RWPE1 (cell line): Measurements from ENCODE around the gene NLRC3.
A peak's percentile ranks its signal among the peaks of the same experiment; 100 is the strongest.
"Not testable (repeated sequence)": the region's sequence is repeated elsewhere in the genome, so short reads cannot be mapped to it uniquely, and the experiment has no call there.

Source experiments
- CTCF ChIA-PET: fragments of 350-600 bp; sonication (Branson Sonifier 250); formaldehyde crosslinking; extraction: SDS; loops from one replicate; lab custom pipeline; 2021; lab: Yijun Ruan, JAX
- POLR2A ChIA-PET: fragments of 400-600 bp; formaldehyde crosslinking; extraction: SDS; loops from one replicate; lab custom pipeline; 2020; ENCODE audit warnings: antibody characterized with exemption; ENCODE audit not compliant: low non-redundant PET; lab: Yijun Ruan, JAX
- DNase-seq: peaks from one replicate; pipeline ENCODE4 v3.0.0; 2012; ENCODE audit warnings: low spot score
- H3K27ac ChIP-seq: fragments of 450-650 bp; 2 replicates; pipeline ENCODE4 v1.5.1; 2017
- CTCF ChIP-seq: fragments of 450-650 bp; conservative IDR thresholded peaks from 2 replicates; pipeline ENCODE4 v1.5.1; 2017; ENCODE audit warnings: low read depth, mild to moderate bottlenecking

Gene NLRC3

DNA sequence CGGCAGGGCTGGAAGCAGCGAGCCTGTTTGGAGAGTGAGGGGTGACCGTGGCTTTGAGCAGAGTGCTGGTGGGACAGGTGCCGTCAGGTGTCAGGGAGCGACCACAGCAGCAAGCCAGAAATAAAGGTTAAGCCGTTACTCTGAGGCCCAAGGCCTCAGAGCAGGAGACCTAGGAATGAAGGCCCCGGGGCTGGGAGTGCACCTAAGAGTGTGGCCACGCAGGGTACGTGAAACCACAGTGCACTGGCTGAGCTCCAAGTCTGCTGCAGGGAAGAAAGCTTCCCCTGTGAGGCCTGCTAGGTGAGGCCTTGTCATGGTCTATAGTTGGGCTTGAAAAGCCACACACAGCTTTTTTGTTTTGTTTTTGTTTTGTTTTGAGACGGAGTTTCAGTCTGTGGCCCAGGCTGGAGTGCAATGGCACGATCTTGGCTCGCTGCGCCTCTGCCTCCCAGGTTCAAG lies 67.7 kb downstream of the NLRC3 start:
- no peak overlapping the region for H3K27ac ChIP-seq
- DNase-seq: peak; percentile 35
- ChIA-PET POLR2A (no interaction called here), CTCF (no interaction called here)
- TF ChIP-seq CTCF: no peak

- CTCF ChIA-PET: interaction anchor here (0.7 kb wide), 3 partner anchors 20 to 1338 kb away, joined by 3 to 5 read pairs (median 3); partner anchors contain the start of genes GLYR1 and UBN1
- DNase-seq: no peak
- no peak for TF ChIP-seq CTCF
- H3K27ac ChIP-seq: no peak overlapping the region
- POLR2A ChIA-PET: no interaction called here
These were observed 68.5 kb downstream of the NLRC3 start for GRCh38 chr16:3508736-3509135.

GRCh38 chr16:3503523-3503922 lies 73.7 kb downstream of the NLRC3 start:
- TF ChIP-seq CTCF: no peak
- peak overlapping the region; percentile 20 for H3K27ac ChIP-seq
- no peak for DNase-seq
- ChIA-PET POLR2A (no interaction called here), CTCF (no interaction called here)

- POLR2A ChIA-PET: interaction anchor here (0.7 kb wide), 1 partner anchor 645 kb away, joined by 4 read pairs; no protein-coding TSS in a partner anchor
- peak overlapping the region; percentile 75 for H3K27ac ChIP-seq
- DNase-seq: no peak
- CTCF ChIA-PET: interaction anchor here (0.7 kb wide), 1 partner anchor 52 kb away, joined by 3 read pairs; no protein-coding TSS in a partner anchor
- TF ChIP-seq CTCF: no peak
These were observed 75.3 kb downstream of the NLRC3 start for GRCh38 chr16:3501783-3502400.

DNA sequence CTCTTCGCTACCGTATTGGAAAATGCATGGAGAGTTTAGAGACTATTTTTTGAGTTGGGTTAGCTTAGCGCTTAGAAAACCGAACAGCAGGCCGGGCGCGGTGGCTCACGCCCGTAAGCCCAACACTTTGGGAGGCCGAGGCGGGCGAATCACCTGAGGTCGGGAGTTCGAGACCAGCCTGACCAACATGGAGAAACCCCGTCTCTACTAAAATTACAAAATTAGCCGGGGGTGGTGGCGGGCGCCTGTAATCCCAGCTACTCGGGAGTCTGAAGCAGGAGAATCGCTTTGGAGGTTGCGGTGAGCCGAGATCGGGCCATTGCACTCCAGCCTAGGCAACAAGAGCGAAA lies 75.8 kb downstream of the NLRC3 start:
- peak overlapping the region; percentile 75 for H3K27ac ChIP-seq
- CTCF ChIA-PET, POLR2A ChIA-PET, DNase-seq: not testable (repeated sequence)

GRCh38 chr16:3498988-3499387 lies 78.2 kb downstream of the NLRC3 start:
- CTCF ChIA-PET: interaction anchor here (0.7 kb wide), 1 partner anchor 376 kb away, joined by 4 read pairs; no protein-coding TSS in a partner anchor
- no peak overlapping the region for H3K27ac ChIP-seq

More at GRCh38 chr16:3498988-3499387, 78.2 kb downstream of the NLRC3 start:
- DNase-seq: no peak
- POLR2A ChIA-PET: no interaction called here
- TF ChIP-seq CTCF: no peak
